Breast epithelium (tissue), 3 donors: ENCODE measurements around the gene PLXNC1.

ENCODE experiments used
- CTCF ChIP-seq, 3 donors: fragments of 450-650 bp; IDR thresholded peaks; one replicate each; pipeline ENCODE4 v1.5.1; 2016 to 2017; ENCODE audit warnings: antibody characterized with exemption in 3 of 3, mild to moderate bottlenecking in 3 of 3, moderate library complexity in 3 of 3
- POLR2A ChIP-seq: fragments of 450-650 bp; IDR thresholded peaks from one replicate; pipeline ENCODE4 v1.6.1; 2016; ENCODE audit warnings: antibody characterized with exemption, mild to moderate bottlenecking, moderate library complexity
- POLR2AphosphoS5 ChIP-seq, 3 donors: sonication (generic); formaldehyde crosslinking; IDR thresholded peaks; one replicate each; pipeline ENCODE4 v1.6.1; 2017; ENCODE audit warnings: antibody characterized with exemption in 3 of 3

GRCh38 chr12:94179723-94180122 is 31.3 kb downstream of the PLXNC1 start:
- TF ChIP-seq CTCF (IDR thresholded peaks at IDR 0.05) (no peak), POLR2AphosphoS5 (IDR thresholded peaks at IDR 0.05) (no peak), POLR2A (no peak)
